Prostate gland (tissue), 2 donors: ENCODE data around the gene CMTM3. TPM values are rescaled to one million over a fixed set of nuclear protein-coding genes. Genes with fewer than 3 reads are reported as not detected.
"Not testable (repeated sequence)": the region's sequence is repeated elsewhere in the genome, so short reads cannot be mapped to it uniquely, and the experiment has no call there.

Source experiments
- DNase-seq: peaks from one replicate; pipeline ENCODE4 v3.0.0-alpha.2; 2019; ENCODE audit warnings: low spot score
- H3K27ac ChIP-seq, 2 donors: fragments of 200-600 bp; sonication (generic); 2 replicates each; pipeline ENCODE4 v1.5.1; 2017 to 2019
- H3K27me3 ChIP-seq: fragments of 200-600 bp; sonication (generic); replicated peaks from 2 replicates; pipeline ENCODE4 v1.5.1; 2019; ENCODE audit not compliant: insufficient read depth
- H3K36me3 ChIP-seq, 2 donors: fragments of 200-600 bp; sonication (generic); 1 replicate in 1 of 2; 2 replicates in 1 of 2; pipeline versions ENCODE4 v1.5.1 to v1.8.1; 2017 to 2019
- H3K4me1 ChIP-seq: fragments of 200-600 bp; sonication (generic); replicated peaks from 2 replicates; pipeline ENCODE4 v1.5.1; 2019
- H3K4me3 ChIP-seq, 2 donors: fragments of 200-600 bp; sonication (generic); 2 replicates each; pipeline ENCODE4 v1.5.1; 2017 to 2019
- H3K9me3 ChIP-seq: fragments of 200-600 bp; sonication (generic); 2 replicates; pipeline ENCODE4 v1.5.1; 2017
- POLR2A ChIP-seq: fragments of 450-650 bp; IDR thresholded peaks from one replicate; pipeline ENCODE4 v1.6.1; 2016; ENCODE audit warnings: antibody characterized with exemption, mild to moderate bottlenecking
- POLR2AphosphoS5 ChIP-seq: sonication (generic); formaldehyde crosslinking; IDR thresholded peaks from one replicate; pipeline ENCODE4 v1.6.1; 2017; ENCODE audit warnings: antibody characterized with exemption
- WGBS: methylation state at CpG from one replicate; pipeline ENCODE4 v1.1.5; 2018; 5-methylcytosine and 5-hydroxymethylcytosine counted together
- intact Hi-C: fragments of 100-400 bp; cut with DNase I; formaldehyde crosslinking; loops from one replicate; pipeline ENCODE4 v1.14.2; 2022
- total RNA-seq, 2 donors: library from RNA; depleted of rRNA; stranded (reverse); fragments of >200 nt; gene quantifications; one replicate each; pipeline ENCODE4 v1.1.0, GENCODE V29; 2016
- TF ChIP-seq, protein P1 (sequence below), 4 experiments: fragments of 200-600 bp in 2 of 4; fragments of 450-650 bp in 2 of 4; sonication (generic) in 2 of 4; IDR thresholded peaks; 1 replicate in 3 of 4; 2 replicates in 1 of 4; pipeline ENCODE4 v1.5.1; 2016 to 2019; ENCODE audit warnings: antibody characterized with exemption in 4 of 4, mild to moderate bottlenecking in 2 of 4, moderate library complexity in 2 of 4

Gene CMTM3
- total RNA-seq, 2 donors from 2014 or later, result 10.7 to 133 TPM

DNA sequence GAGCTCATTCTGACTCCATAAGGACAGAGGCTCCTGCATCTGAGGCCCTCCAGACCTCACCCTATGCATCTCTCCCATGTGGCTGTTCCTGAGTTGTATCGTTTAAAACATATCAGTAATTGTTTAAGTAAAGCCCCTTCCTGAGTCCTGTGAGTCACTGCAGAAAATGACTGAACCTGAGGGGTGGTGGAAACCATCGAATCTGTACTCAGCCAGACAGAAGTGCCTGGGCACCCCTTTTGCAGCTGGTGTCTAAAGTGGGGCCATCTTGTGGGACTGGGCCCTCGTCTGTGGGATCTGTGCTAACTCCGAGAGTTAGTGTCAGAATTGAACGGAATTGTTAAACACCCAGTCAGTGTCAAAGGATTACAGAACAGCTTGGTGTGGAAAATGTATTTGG is 25.4 kb downstream of the CMTM3 start:
- TF ChIP-seq POLR2A, result no peak
- intact Hi-C loops, result no loop called here
- Histone ChIP-seq H3K4me3 (no peak overlapping the region), H3K36me3 (no peaks in the 10 kb centered on the region), H3K27ac (no peak overlapping the region), H3K27me3 (no peaks in the 10 kb centered on the region), H3K4me1 (no peaks in the 10 kb centered on the region), H3K9me3 (no peaks in the 10 kb centered on the region)
- WGBS, result 89% methylated on average over 5 of the region's 5 CpGs
- DNase-seq, result no peak

DNA sequence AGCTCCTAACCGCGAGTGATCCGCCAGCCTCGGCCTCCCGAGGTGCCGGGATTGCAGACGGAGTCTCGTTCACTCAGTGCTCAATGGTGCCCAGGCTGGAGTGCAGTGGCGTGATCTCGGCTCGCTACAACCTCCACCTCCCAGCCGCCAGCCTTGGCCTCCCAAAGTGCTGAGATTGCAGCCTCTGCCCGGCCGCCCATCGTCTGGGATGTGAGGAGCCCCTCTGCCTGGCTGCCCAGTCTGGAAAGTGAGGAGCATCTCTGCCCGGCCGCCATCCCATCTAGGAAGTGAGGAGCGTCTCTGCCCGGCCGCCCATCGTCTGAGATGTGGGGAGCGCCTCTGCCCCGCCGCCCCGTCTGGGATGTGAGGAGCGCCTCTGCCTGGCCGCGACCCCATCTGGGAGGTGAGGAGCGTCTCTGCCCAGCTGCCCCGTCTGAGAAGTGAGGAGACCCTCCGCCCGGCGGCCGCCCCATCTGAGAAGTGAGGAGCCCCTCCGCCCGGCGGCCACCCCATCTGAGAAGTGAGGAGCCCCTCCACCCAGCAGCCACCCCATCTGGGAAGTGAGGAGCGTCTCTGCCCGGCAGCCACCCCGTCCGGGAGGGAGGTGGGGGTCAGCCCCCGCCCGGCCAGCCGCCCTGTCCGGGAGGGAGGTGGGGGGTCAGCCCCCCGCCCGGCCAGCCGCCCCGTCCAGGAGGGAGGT is 26.2 kb downstream of the CMTM3 start:
- H3K4me1 ChIP-seq, H3K27me3 ChIP-seq, H3K4me3 ChIP-seq, DNase-seq, H3K9me3 ChIP-seq, intact Hi-C loops, H3K36me3 ChIP-seq, H3K27ac ChIP-seq: not testable (repeated sequence)
- WGBS, result 94% methylated on average over 29 of the region's 49 CpGs

DNA sequence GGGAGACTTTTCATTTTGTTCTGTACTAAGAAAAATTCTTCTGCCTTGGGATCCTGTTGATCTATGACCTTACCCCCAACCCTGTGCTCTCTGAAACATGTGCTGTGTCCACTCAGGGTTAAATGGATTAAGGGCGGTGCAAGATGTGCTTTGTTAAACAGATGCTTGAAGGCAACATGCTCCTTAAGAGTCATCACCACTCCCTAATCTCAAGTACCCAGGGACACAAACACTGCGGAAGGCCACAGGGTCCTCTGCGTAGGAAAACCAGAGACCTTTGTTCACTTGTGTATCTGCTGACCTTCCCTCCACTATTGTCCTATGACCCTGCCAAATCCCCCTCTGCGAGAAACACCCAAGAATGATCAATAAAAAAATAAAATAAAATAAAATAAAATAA is 27.1 kb downstream of the CMTM3 start:
- H3K27me3 ChIP-seq, DNase-seq, H3K4me1 ChIP-seq, H3K4me3 ChIP-seq, H3K27ac ChIP-seq, intact Hi-C loops, H3K36me3 ChIP-seq, H3K9me3 ChIP-seq: not testable (repeated sequence)
- 100% methylated on average over 4 of the region's 4 CpGs for WGBS

DNA sequence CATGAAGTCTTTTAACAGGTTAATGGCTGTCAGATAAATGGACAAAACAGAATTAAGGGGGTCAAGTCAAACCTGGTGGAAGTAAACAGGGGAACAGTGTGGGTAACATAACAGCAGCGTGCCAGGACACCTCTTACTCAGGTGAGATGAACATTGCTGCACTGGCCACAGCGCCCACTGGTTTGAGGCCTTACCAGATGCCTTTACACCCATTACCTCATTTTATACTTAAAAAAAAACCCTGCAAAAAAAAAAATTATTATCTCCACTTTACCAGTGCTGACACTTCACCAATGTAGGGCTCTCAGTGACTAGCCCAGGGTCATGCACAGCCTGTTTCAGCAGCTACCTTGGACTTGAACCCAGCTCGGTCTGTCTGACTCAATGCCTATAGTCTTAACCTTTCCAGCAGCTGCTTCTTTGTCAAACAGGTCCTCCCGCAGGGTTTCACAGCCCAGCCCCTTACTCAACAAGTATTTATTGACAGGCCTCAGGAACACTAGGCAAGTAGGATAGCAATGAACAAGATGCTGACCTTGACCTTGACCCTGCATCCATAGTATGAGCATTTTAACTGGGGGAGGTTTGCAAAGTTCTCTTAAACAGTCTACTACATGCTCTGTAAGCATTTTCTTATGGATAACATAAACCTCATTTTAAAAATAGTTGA is 30.2 kb downstream of the CMTM3 start:
- WGBS, result 87% methylated on average over 4 of the region's 4 CpGs
- no peak for DNase-seq
- no peaks in the 10 kb centered on the region for H3K27me3 ChIP-seq
- H3K4me1 ChIP-seq, result no peaks in the 10 kb centered on the region
- H3K4me3 ChIP-seq, result no peak overlapping the region
- intact Hi-C loops, result no loop called here
- no peak for TF ChIP-seq POLR2AphosphoS5
- TF ChIP-seq, protein P1, sequence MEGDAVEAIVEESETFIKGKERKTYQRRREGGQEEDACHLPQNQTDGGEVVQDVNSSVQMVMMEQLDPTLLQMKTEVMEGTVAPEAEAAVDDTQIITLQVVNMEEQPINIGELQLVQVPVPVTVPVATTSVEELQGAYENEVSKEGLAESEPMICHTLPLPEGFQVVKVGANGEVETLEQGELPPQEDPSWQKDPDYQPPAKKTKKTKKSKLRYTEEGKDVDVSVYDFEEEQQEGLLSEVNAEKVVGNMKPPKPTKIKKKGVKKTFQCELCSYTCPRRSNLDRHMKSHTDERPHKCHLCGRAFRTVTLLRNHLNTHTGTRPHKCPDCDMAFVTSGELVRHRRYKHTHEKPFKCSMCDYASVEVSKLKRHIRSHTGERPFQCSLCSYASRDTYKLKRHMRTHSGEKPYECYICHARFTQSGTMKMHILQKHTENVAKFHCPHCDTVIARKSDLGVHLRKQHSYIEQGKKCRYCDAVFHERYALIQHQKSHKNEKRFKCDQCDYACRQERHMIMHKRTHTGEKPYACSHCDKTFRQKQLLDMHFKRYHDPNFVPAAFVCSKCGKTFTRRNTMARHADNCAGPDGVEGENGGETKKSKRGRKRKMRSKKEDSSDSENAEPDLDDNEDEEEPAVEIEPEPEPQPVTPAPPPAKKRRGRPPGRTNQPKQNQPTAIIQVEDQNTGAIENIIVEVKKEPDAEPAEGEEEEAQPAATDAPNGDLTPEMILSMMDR (IDR thresholded peaks at IDR 0.05), result no peak
- no peak for TF ChIP-seq POLR2A
- no peaks in the 10 kb centered on the region for H3K9me3 ChIP-seq
- no peaks in the 10 kb centered on the region for H3K36me3 ChIP-seq
- no peak overlapping the region for H3K27ac ChIP-seq

DNA sequence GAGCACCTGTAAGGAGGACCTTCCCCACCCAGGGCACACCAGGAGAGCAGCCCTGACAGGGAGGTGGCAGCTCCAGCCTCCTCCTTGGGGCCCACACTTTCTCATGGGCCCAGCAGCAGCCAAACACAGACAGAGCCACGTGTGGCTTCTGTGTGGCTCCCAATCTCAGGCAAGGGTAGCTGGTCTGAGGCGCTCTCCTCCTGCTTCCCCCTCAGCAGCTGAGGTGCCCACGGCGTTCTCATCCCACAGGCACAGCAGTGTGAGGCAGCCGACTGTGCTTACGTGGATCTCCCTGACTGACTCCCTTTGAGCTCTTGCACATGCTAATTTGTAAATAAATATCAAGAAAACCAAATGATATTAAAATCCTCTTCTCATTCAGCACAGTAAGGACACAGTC is 30.9 kb downstream of the CMTM3 start:
- H3K27ac ChIP-seq, result no peak overlapping the region
- no peaks in the 10 kb centered on the region for H3K4me1 ChIP-seq
- 77% methylated on average over 6 of the region's 6 CpGs for WGBS
- no peak overlapping the region for H3K4me3 ChIP-seq
- no peaks in the 10 kb centered on the region for H3K36me3 ChIP-seq
- no peaks in the 10 kb centered on the region for H3K9me3 ChIP-seq
- no peak for DNase-seq
- TF ChIP-seq, protein P1 (IDR thresholded peaks at IDR 0.05), result no peak
- no peak for TF ChIP-seq POLR2AphosphoS5
- TF ChIP-seq POLR2A, result no peak
- H3K27me3 ChIP-seq, result no peaks in the 10 kb centered on the region
- intact Hi-C loops, result no loop called here

DNA sequence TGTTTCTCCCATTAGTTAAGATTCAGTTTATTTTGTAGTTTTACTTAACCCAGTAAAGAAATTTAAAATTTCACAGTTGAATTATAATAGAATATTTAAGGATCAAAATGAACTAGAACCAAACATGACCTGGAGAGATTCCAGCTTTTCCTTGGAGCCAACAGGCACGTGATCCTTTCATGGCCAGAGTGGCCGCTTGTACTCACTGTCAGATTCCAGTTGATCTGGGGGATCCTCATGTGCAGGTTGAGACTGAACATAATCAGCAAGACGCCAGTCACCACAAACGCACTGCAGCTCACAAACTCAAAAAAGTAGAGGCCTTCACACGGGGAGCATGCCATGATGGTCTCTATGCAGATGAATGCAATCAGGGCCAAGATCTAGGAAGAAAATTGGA is 31.7 kb downstream of the CMTM3 start:
- Histone ChIP-seq H3K27me3 (no peaks in the 10 kb centered on the region), H3K27ac (no peak overlapping the region), H3K9me3 (no peaks in the 10 kb centered on the region), H3K36me3 (no peaks in the 10 kb centered on the region), H3K4me1 (no peaks in the 10 kb centered on the region), H3K4me3 (no peak overlapping the region)
- no peak for TF ChIP-seq POLR2AphosphoS5
- TF ChIP-seq, protein P1 (IDR thresholded peaks at IDR 0.05), result no peak
- TF ChIP-seq POLR2A, result no peak
- 76% methylated on average over 5 of the region's 5 CpGs for WGBS
- no peak for DNase-seq
- intact Hi-C loops, result no loop called here
